HEK293 (cell line): ENCODE results near the gene NR2F1-AS1.

ENCODE experiments used
- BCL11A ChIP-seq: fragments of 450-650 bp; formaldehyde crosslinking; IDR thresholded peaks from 2 replicates; pipeline ENCODE4 v1.5.1; 2016; ENCODE audit warnings: low read depth, missing biosample characterization, missing genetic modification characterization
- KLF8 ChIP-seq: fragments of 450-650 bp; formaldehyde crosslinking; IDR thresholded peaks from 2 replicates; pipeline ENCODE4 v1.5.1; 2016; ENCODE audit warnings: missing biosample characterization, missing genetic modification characterization
- OVOL3 ChIP-seq: fragments of 450-650 bp; formaldehyde crosslinking; IDR thresholded peaks from 2 replicates; pipeline ENCODE4 v1.5.1; 2016; ENCODE audit warnings: missing biosample characterization, missing genetic modification characterization
- YY2 ChIP-seq: fragments of 450-650 bp; formaldehyde crosslinking; IDR thresholded peaks from 2 replicates; pipeline ENCODE4 v1.5.1; 2016; ENCODE audit warnings: missing biosample characterization, missing genetic modification characterization
- ZBTB17 ChIP-seq: fragments of 450-650 bp; formaldehyde crosslinking; IDR thresholded peaks from 2 replicates; pipeline ENCODE4 v1.5.1; 2016; ENCODE audit warnings: missing biosample characterization, missing genetic modification characterization
- ZBTB20 ChIP-seq: fragments of 450-650 bp; formaldehyde crosslinking; IDR thresholded peaks from 2 replicates; pipeline ENCODE4 v1.5.1; 2016; ENCODE audit warnings: missing biosample characterization, missing genetic modification characterization
- ZFHX2 ChIP-seq: fragments of 450-650 bp; formaldehyde crosslinking; conservative IDR thresholded peaks from 2 replicates; pipeline ENCODE4 v1.5.1; 2016; ENCODE audit warnings: missing biosample characterization, missing genetic modification characterization
- ZFP37 ChIP-seq: fragments of 450-650 bp; formaldehyde crosslinking; IDR thresholded peaks from 2 replicates; pipeline ENCODE4 v1.5.1; 2016; ENCODE audit warnings: missing biosample characterization, missing genetic modification characterization
- ZNF10 ChIP-seq: fragments of 450-650 bp; formaldehyde crosslinking; IDR thresholded peaks from 2 replicates; pipeline ENCODE4 v1.5.1; 2017; ENCODE audit warnings: missing biosample characterization, missing genetic modification characterization
- ZNF114 ChIP-seq: fragments of 450-650 bp; formaldehyde crosslinking; IDR thresholded peaks from 2 replicates; pipeline ENCODE4 v1.5.0; 2017; ENCODE audit warnings: missing biosample characterization, missing genetic modification characterization
- ZNF16 ChIP-seq: fragments of 450-650 bp; formaldehyde crosslinking; IDR thresholded peaks from 2 replicates; pipeline ENCODE4 v1.5.1; 2016; ENCODE audit warnings: low read depth, missing biosample characterization, missing genetic modification characterization
- ZNF248 ChIP-seq: fragments of 450-650 bp; formaldehyde crosslinking; IDR thresholded peaks from 2 replicates; pipeline ENCODE4 v1.5.1; 2017; ENCODE audit warnings: missing biosample characterization, missing genetic modification characterization
- ZNF416 ChIP-seq: fragments of 450-650 bp; formaldehyde crosslinking; IDR thresholded peaks from 2 replicates; pipeline ENCODE4 v1.5.1; 2016; ENCODE audit warnings: missing biosample characterization, missing genetic modification characterization
- ZNF530 ChIP-seq: fragments of 450-650 bp; formaldehyde crosslinking; IDR thresholded peaks from 2 replicates; pipeline ENCODE4 v1.5.1; 2016; ENCODE audit warnings: low read depth, missing biosample characterization, missing genetic modification characterization
- ZNF558 ChIP-seq: fragments of 450-650 bp; formaldehyde crosslinking; IDR thresholded peaks from 2 replicates; pipeline ENCODE4 v1.5.1; 2016; ENCODE audit warnings: missing biosample characterization, missing genetic modification characterization
- ZNF629 ChIP-seq: fragments of 450-650 bp; formaldehyde crosslinking; IDR thresholded peaks from 2 replicates; pipeline ENCODE4 v1.5.1; 2017; ENCODE audit warnings: missing biosample characterization, missing genetic modification characterization
- ZNF792 ChIP-seq: fragments of 450-650 bp; formaldehyde crosslinking; IDR thresholded peaks from 2 replicates; pipeline ENCODE4 v1.5.1; 2016; ENCODE audit warnings: missing biosample characterization, missing genetic modification characterization
- ZXDB ChIP-seq: fragments of 450-650 bp; formaldehyde crosslinking; IDR thresholded peaks from 2 replicates; pipeline ENCODE4 v1.5.1; 2016; ENCODE audit warnings: missing biosample characterization, missing genetic modification characterization
- TF ChIP-seq, protein P1 (sequence below): fragments of 450-650 bp; formaldehyde crosslinking; IDR thresholded peaks from 2 replicates; pipeline ENCODE4 v1.5.1; 2016; ENCODE audit warnings: missing biosample characterization, missing genetic modification characterization
- TF ChIP-seq, protein P2 (sequence below): fragments of 450-650 bp; formaldehyde crosslinking; IDR thresholded peaks from 2 replicates; pipeline ENCODE4 v1.5.1; 2016; ENCODE audit warnings: missing biosample characterization, missing genetic modification characterization, borderline replicate concordance
- TF ChIP-seq, protein P3 (sequence below): fragments of 450-650 bp; formaldehyde crosslinking; IDR thresholded peaks from 2 replicates; pipeline ENCODE4 v1.5.1; 2017; ENCODE audit warnings: missing biosample characterization, missing genetic modification characterization
- TF ChIP-seq, protein P4 (sequence below): fragments of 450-650 bp; formaldehyde crosslinking; IDR thresholded peaks from 2 replicates; pipeline ENCODE4 v1.5.1; 2016; ENCODE audit warnings: missing biosample characterization, missing genetic modification characterization, borderline replicate concordance
- TF ChIP-seq, protein P5 (sequence below): fragments of 450-650 bp; formaldehyde crosslinking; IDR thresholded peaks from 2 replicates; pipeline ENCODE4 v1.5.1; 2016; ENCODE audit warnings: missing biosample characterization, missing genetic modification characterization
- TF ChIP-seq, protein P6 (sequence below): fragments of 450-650 bp; IDR thresholded peaks from 2 replicates; pipeline ENCODE4 v1.5.1; 2018; ENCODE audit warnings: missing biosample characterization, mild to moderate bottlenecking, missing genetic modification characterization

The NR2F1-AS1 gene

DNA sequence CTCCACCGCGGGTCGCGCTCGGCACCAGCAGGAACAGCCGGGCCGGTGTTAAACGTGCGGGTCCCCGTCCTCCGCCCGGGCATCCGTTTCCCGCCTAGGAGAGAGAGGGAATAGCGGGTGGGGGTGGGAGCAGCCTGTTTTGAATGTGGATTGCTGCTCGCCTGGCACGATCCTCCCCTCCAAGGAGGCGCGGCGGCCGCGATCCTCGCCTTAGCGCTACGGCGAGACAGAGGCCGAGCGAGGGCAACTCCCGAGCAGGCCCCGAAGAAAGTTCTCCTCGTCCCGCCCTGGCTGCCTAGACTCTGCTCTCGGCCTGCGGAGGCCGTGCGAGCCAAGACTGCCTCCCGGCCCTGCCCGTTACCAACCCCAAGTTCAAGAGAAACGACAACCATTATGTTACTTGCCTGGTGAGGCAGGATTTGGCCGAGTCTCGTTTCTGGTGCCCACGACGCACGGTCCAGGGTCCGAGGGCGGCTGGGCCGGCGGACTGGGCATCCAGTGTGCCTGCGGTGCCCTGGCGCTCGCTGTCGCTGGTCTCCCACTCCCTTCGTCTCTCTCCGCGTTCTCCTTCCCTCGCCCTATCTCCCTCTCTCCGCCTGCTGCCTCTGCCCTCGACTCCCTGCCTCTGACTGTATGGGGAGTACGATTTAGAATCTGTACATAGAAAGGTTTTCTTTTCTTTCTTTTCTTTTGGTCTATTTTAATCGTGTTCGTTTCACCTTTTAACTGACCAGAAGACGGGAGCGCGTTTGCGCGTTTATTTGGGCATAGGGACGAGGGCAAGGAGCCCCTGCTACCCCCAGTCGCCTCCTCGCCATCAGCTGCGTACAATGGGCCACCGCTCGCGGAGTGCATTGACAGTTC lies 724 bp downstream of the NR2F1-AS1 start (continued):
- TF ChIP-seq, protein P1, sequence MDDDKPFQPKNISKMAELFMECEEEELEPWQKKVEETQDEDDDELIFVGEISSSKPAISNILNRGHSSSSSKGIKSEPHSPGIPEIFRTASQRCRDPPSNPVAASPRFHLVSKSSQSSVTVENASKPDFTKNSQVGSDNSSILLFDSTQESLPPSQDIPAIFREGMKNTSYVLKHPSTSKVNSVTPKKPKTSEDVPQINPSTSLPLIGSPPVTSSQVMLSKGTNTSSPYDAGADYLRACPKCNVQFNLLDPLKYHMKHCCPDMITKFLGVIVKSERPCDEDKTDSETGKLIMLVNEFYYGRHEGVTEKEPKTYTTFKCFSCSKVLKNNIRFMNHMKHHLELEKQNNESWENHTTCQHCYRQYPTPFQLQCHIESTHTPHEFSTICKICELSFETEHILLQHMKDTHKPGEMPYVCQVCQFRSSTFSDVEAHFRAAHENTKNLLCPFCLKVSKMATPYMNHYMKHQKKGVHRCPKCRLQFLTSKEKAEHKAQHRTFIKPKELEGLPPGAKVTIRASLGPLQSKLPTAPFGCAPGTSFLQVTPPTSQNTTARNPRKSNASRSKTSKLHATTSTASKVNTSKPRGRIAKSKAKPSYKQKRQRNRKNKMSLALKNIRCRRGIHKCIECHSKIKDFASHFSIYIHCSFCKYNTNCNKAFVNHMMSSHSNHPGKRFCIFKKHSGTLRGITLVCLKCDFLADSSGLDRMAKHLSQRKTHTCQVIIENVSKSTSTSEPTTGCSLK, result no peak
- TF ChIP-seq ZFP37 (tag by site-specific recombination) (no peak), ZNF10 (tag by site-specific recombination) (no peak), KLF8 (tag by site-specific recombination) (no peak), BCL11A (tag by site-specific recombination) (peak; percentile 13; the same call in 1 of the 2 replicates), ZNF629 (tag by site-specific recombination) (no peak), ZBTB17 (peak; percentile 87), ZXDB (peak; percentile 35), ZNF558 (tag by site-specific recombination) (no peak), ZNF792 (tag by site-specific recombination) (no peak), ZNF114 (tag by site-specific recombination) (no peak), ZNF248 (tag by site-specific recombination) (no peak), ZNF530 (tag by site-specific recombination) (no peak), OVOL3 (no peak), ZNF416 (tag by site-specific recombination) (no peak), ZBTB20 (tag by site-specific recombination) (peak; percentile 72), ZFHX2 (tag by site-specific recombination) (peak; percentile 23; the same call in 1 of the 2 replicates), YY2 (tag by site-specific recombination) (no peak), ZNF16 (tag by site-specific recombination) (no peak)
- TF ChIP-seq, protein P2, sequence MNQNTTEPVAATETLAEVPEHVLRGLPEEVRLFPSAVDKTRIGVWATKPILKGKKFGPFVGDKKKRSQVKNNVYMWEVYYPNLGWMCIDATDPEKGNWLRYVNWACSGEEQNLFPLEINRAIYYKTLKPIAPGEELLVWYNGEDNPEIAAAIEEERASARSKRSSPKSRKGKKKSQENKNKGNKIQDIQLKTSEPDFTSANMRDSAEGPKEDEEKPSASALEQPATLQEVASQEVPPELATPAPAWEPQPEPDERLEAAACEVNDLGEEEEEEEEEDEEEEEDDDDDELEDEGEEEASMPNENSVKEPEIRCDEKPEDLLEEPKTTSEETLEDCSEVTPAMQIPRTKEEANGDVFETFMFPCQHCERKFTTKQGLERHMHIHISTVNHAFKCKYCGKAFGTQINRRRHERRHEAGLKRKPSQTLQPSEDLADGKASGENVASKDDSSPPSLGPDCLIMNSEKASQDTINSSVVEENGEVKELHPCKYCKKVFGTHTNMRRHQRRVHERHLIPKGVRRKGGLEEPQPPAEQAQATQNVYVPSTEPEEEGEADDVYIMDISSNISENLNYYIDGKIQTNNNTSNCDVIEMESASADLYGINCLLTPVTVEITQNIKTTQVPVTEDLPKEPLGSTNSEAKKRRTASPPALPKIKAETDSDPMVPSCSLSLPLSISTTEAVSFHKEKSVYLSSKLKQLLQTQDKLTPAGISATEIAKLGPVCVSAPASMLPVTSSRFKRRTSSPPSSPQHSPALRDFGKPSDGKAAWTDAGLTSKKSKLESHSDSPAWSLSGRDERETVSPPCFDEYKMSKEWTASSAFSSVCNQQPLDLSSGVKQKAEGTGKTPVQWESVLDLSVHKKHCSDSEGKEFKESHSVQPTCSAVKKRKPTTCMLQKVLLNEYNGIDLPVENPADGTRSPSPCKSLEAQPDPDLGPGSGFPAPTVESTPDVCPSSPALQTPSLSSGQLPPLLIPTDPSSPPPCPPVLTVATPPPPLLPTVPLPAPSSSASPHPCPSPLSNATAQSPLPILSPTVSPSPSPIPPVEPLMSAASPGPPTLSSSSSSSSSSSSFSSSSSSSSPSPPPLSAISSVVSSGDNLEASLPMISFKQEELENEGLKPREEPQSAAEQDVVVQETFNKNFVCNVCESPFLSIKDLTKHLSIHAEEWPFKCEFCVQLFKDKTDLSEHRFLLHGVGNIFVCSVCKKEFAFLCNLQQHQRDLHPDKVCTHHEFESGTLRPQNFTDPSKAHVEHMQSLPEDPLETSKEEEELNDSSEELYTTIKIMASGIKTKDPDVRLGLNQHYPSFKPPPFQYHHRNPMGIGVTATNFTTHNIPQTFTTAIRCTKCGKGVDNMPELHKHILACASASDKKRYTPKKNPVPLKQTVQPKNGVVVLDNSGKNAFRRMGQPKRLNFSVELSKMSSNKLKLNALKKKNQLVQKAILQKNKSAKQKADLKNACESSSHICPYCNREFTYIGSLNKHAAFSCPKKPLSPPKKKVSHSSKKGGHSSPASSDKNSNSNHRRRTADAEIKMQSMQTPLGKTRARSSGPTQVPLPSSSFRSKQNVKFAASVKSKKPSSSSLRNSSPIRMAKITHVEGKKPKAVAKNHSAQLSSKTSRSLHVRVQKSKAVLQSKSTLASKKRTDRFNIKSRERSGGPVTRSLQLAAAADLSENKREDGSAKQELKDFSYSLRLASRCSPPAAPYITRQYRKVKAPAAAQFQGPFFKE (tag by site-specific recombination), result no peak
- TF ChIP-seq, protein P3, sequence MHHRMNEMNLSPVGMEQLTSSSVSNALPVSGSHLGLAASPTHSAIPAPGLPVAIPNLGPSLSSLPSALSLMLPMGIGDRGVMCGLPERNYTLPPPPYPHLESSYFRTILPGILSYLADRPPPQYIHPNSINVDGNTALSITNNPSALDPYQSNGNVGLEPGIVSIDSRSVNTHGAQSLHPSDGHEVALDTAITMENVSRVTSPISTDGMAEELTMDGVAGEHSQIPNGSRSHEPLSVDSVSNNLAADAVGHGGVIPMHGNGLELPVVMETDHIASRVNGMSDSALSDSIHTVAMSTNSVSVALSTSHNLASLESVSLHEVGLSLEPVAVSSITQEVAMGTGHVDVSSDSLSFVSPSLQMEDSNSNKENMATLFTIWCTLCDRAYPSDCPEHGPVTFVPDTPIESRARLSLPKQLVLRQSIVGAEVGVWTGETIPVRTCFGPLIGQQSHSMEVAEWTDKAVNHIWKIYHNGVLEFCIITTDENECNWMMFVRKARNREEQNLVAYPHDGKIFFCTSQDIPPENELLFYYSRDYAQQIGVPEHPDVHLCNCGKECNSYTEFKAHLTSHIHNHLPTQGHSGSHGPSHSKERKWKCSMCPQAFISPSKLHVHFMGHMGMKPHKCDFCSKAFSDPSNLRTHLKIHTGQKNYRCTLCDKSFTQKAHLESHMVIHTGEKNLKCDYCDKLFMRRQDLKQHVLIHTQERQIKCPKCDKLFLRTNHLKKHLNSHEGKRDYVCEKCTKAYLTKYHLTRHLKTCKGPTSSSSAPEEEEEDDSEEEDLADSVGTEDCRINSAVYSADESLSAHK, result no peak
- TF ChIP-seq, protein P4, sequence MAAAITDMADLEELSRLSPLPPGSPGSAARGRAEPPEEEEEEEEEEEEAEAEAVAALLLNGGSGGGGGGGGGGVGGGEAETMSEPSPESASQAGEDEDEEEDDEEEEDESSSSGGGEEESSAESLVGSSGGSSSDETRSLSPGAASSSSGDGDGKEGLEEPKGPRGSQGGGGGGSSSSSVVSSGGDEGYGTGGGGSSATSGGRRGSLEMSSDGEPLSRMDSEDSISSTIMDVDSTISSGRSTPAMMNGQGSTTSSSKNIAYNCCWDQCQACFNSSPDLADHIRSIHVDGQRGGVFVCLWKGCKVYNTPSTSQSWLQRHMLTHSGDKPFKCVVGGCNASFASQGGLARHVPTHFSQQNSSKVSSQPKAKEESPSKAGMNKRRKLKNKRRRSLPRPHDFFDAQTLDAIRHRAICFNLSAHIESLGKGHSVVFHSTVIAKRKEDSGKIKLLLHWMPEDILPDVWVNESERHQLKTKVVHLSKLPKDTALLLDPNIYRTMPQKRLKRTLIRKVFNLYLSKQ, result no peak
- TF ChIP-seq, protein P5, sequence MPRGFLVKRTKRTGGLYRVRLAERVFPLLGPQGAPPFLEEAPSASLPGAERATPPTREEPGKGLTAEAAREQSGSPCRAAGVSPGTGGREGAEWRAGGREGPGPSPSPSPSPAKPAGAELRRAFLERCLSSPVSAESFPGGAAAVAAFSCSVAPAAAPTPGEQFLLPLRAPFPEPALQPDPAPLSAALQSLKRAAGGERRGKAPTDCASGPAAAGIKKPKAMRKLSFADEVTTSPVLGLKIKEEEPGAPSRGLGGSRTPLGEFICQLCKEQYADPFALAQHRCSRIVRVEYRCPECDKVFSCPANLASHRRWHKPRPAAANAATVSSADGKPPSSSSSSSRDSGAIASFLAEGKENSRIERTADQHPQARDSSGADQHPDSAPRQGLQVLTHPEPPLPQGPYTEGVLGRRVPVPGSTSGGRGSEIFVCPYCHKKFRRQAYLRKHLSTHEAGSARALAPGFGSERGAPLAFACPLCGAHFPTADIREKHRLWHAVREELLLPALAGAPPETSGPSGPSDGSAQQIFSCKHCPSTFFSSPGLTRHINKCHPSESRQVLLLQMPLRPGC, result no peak
- TF ChIP-seq, protein P6, sequence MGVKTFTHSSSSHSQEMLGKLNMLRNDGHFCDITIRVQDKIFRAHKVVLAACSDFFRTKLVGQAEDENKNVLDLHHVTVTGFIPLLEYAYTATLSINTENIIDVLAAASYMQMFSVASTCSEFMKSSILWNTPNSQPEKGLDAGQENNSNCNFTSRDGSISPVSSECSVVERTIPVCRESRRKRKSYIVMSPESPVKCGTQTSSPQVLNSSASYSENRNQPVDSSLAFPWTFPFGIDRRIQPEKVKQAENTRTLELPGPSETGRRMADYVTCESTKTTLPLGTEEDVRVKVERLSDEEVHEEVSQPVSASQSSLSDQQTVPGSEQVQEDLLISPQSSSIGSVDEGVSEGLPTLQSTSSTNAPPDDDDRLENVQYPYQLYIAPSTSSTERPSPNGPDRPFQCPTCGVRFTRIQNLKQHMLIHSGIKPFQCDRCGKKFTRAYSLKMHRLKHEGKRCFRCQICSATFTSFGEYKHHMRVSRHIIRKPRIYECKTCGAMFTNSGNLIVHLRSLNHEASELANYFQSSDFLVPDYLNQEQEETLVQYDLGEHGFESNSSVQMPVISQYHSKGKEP (tag by site-specific recombination), result no peak
